ENCODE data around the gene HOXD13.

Gene HOXD13

GRCh38 chr2:176130147-176130956 is 37.8 kb downstream of the HOXD13 start:
- H3K4me3 ChIP-seq (ENCODE audit: control insufficient read depth, low read depth, low read length) = peak overlapping the region; percentile 58
- no peak for DNase-seq (ENCODE audit: low read depth)
- TF ChIP-seq CTCF (IDR thresholded peaks at IDR 0.05; ENCODE audit: control insufficient read depth, insufficient read depth, low read depth, low read length, missing control alignments) = peak; percentile 8

- no peak for DNase-seq (ENCODE audit: low read depth)
These were observed 38.7 kb downstream of the HOXD13 start for GRCh38 chr2:176130957-176131847.

GRCh38 chr2:176131848-176132158 is 39.3 kb downstream of the HOXD13 start:
- no peak overlapping the region for H3K4me3 ChIP-seq (ENCODE audit: control insufficient read depth, low read depth, low read length)
- DNase-seq (ENCODE audit: low read depth) = no peak

More at GRCh38 chr2:176130957-176131847, 38.7 kb downstream of the HOXD13 start:
- no peak for TF ChIP-seq CTCF (IDR thresholded peaks at IDR 0.05; ENCODE audit: control insufficient read depth, insufficient read depth, low read depth, low read length, missing control alignments)
- peak overlapping the region; percentile 58 for H3K4me3 ChIP-seq (ENCODE audit: control insufficient read depth, low read depth, low read length)

GRCh38 chr2:176132205-176133171 is 40.0 kb downstream of the HOXD13 start:
- TF ChIP-seq CTCF (IDR thresholded peaks at IDR 0.05; ENCODE audit: control insufficient read depth, insufficient read depth, low read depth, low read length, missing control alignments) = no peak

More at GRCh38 chr2:176131848-176132158, 39.3 kb downstream of the HOXD13 start:
- no peak for TF ChIP-seq CTCF (IDR thresholded peaks at IDR 0.05; ENCODE audit: control insufficient read depth, insufficient read depth, low read depth, low read length, missing control alignments)

GRCh38 chr2:176133389-176133788 is 40.9 kb downstream of the HOXD13 start:
- DNase-seq (ENCODE audit: low read depth) = no peak
- TF ChIP-seq CTCF (IDR thresholded peaks at IDR 0.05; ENCODE audit: control insufficient read depth, insufficient read depth, low read depth, low read length, missing control alignments) = no peak
- H3K4me3 ChIP-seq (ENCODE audit: control insufficient read depth, low read depth, low read length) = no peak overlapping the region

More at GRCh38 chr2:176132205-176133171, 40.0 kb downstream of the HOXD13 start:
- no peak overlapping the region for H3K4me3 ChIP-seq (ENCODE audit: control insufficient read depth, low read depth, low read length)
- no peak for DNase-seq (ENCODE audit: low read depth)

GRCh38 chr2:176134035-176134434 is 41.5 kb downstream of the HOXD13 start:
- DNase-seq (ENCODE audit: low read depth) = no peak
- no peak overlapping the region for H3K4me3 ChIP-seq (ENCODE audit: control insufficient read depth, low read depth, low read length)
- TF ChIP-seq CTCF (IDR thresholded peaks at IDR 0.05; ENCODE audit: control insufficient read depth, insufficient read depth, low read depth, low read length, missing control alignments) = no peak

Data from AG09309 (cell line).